Aorta (tissue), 5 donors: ENCODE results near the gene PARD3. TPM values are rescaled to one million over a fixed set of nuclear protein-coding genes. Genes with fewer than 3 reads are reported as not detected.

ENCODE experiments used
- ATAC-seq: fragments of 200-7000 bp; cut with Tn5 transposase; one replicate; pipeline ENCODE4 v1.9.1; 2022; ENCODE audit warnings: moderate library complexity; ENCODE audit not compliant: low FRiP score
- DNase-seq, 2 donors: peaks; one replicate each; pipeline ENCODE4 v3.0.0-alpha.2; 2020
- H3K27ac ChIP-seq, 2 donors: one replicate each; pipeline ENCODE4 v1.5.1; 2013; ENCODE audit warnings: low read length in 2 of 2, mild to moderate bottlenecking in 2 of 2, moderate library complexity in 2 of 2, control low read depth in 1 of 2, inconsistent platforms in 1 of 2, low read depth in 1 of 2
- H3K27me3 ChIP-seq, 2 donors: one replicate each; pipeline ENCODE4 v1.6.1; 2013; ENCODE audit warnings: control low read depth in 1 of 2, low read length in 1 of 2, mild to moderate bottlenecking in 1 of 2, moderate library complexity in 1 of 2; ENCODE audit not compliant: insufficient read depth in 2 of 2, control insufficient read depth in 1 of 2
- H3K36me3 ChIP-seq, 2 donors: one replicate each; pipeline ENCODE4 v1.6.1; 2013; ENCODE audit warnings: control low read depth in 1 of 2, low read length in 1 of 2, mild to moderate bottlenecking in 1 of 2; ENCODE audit not compliant: insufficient read depth in 2 of 2, control insufficient read depth in 1 of 2
- H3K4me1 ChIP-seq, 2 donors: one replicate each; pipeline ENCODE4 v1.6.1; 2013; ENCODE audit warnings: low read length in 2 of 2, control low read depth in 1 of 2, mild to moderate bottlenecking in 1 of 2, moderate library complexity in 1 of 2; ENCODE audit not compliant: insufficient read depth in 2 of 2, control insufficient read depth in 1 of 2
- H3K4me3 ChIP-seq, 2 donors: one replicate each; pipeline ENCODE4 v1.5.1; 2013; ENCODE audit warnings: low read length in 2 of 2, control low read depth in 1 of 2, mild to moderate bottlenecking in 1 of 2
- H3K9me3 ChIP-seq: one replicate; pipeline ENCODE4 v1.6.1; 2013; ENCODE audit warnings: mild to moderate bottlenecking, low read length; ENCODE audit not compliant: control insufficient read depth
- WGBS, 2 donors: extraction: QIAGEN DNeasy Blood & Tissue Kit; methylation state at CpG; one replicate each; pipeline ENCODE4 v1.1.7; 2013; 5-methylcytosine and 5-hydroxymethylcytosine counted together
- intact Hi-C, 2 donors: fragments of 100-400 bp; cut with DNase I; formaldehyde crosslinking; loops; one replicate each; pipeline versions ENCODE4 v1.14.2 to v1.15.0; 2022
- polyA plus RNA-seq, 2 donors: library from polyadenylated mRNA; stranded (reverse); fragments of 200-250 nt; gene quantifications; one replicate each; pipeline ENCODE4 v1.2.3, GENCODE V29; 2013
- total RNA-seq, 2 donors: library from RNA; stranded (reverse); fragmentation: NEBNext Ultra II Directional; extraction: Animal tissue kit (Norgen Biotek cat#: 25700); gene quantifications; one replicate each; pipeline ENCODE4 v1.2.1, GENCODE V29; 2021
- donor health status: healthy with polysubstance abuse.
- donor health status: Bipolar disorder and iron deficiency.
- donor health status: DM: no; HTN: no; CAD: no.
- donor health status: DM: no; HTN: no; CAD: no.
- donor health status: DM: yes; HTN: yes; CAD: no.

The PARD3 gene
- total and polyA plus RNA-seq, 4 donors = 6.4 to 33.0 (median 28.7) TPM

- WGBS, 2 donors = 36 to 37% methylated on average over 5 of the region's 5 CpGs
- DNase-seq (no peak), ATAC-seq (no peak)
- Histone ChIP-seq H3K27ac (no peak overlapping the region), H3K27me3 (no peaks in the 10 kb centered on the region), H3K9me3 (no peaks in the 10 kb centered on the region), H3K36me3 (no peaks in the 10 kb centered on the region), H3K4me1 (peaks cover 0 to 3% of the 10 kb centered on the region in 2 donors), H3K4me3 (no peak overlapping the region)
- intact Hi-C loops = no loop called here
These were observed 74.8 kb downstream of the PARD3 start for GRCh38 chr10:34740321-34740720.

DNA sequence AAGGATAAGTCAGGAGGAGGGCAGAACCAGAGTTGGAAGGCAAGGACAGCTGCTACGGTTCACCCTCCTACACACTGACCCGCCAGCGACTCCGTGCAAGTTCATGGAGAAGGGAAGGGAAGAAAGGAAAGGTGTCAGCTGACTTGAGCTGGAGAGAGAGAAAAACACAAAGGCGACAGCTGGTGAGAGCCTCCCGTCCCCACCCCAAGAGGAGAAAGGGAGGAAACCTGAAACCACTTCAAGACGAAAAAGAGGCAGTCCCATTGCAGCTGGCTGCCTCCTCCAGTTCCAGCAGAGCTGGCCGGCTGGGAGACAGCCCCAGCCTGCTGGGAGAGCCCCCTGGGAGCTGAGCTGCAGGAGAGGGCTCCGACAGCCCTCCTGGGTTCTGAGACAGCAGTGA, 75.2 kb downstream of the PARD3 start:
- DNase-seq = no peak
- no peaks in the 10 kb centered on the region for H3K27me3 ChIP-seq
- 2 to 4% methylated on average over 9 of the region's 9 CpGs for WGBS, 2 donors
- H3K4me3 ChIP-seq = no peak overlapping the region
- peaks cover 0 to 3% of the 10 kb centered on the region in 2 donors for H3K4me1 ChIP-seq
- peak; percentile 66 for ATAC-seq
- intact Hi-C loops = no loop called here
- H3K36me3 ChIP-seq = no peaks in the 10 kb centered on the region
- no peak overlapping the region for H3K27ac ChIP-seq
- H3K9me3 ChIP-seq = no peaks in the 10 kb centered on the region

DNA sequence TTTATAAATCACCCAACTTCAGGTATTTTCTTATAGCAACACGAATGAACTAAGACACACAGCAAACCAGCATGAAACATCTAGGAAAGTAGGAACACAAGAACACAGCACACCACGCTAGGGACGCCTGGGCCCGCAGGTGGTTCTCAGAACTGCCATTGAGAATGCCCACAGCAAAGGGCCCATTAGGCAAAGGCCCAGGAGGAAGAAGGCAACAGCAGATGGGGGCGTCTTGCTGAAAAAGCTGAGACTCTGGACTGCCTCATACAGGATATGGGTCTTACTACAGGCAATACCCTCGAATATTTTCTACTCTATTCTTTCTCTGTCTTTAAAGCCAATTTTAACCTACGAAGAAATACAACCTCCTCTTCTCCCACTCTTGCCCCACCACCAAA, 77.3 kb downstream of the PARD3 start:
- Histone ChIP-seq H3K4me1 (peaks cover 0 to 1% of the 10 kb centered on the region in 2 donors), H3K36me3 (no peaks in the 10 kb centered on the region), H3K27ac (no peak overlapping the region), H3K27me3 (no peaks in the 10 kb centered on the region), H3K9me3 (no peaks in the 10 kb centered on the region), H3K4me3 (no peak overlapping the region)
- intact Hi-C loops = no loop called here
- WGBS, 2 donors = 94 to 95% methylated on average over 7 of the region's 7 CpGs
- ATAC-seq (no peak), DNase-seq (no peak)

DNA sequence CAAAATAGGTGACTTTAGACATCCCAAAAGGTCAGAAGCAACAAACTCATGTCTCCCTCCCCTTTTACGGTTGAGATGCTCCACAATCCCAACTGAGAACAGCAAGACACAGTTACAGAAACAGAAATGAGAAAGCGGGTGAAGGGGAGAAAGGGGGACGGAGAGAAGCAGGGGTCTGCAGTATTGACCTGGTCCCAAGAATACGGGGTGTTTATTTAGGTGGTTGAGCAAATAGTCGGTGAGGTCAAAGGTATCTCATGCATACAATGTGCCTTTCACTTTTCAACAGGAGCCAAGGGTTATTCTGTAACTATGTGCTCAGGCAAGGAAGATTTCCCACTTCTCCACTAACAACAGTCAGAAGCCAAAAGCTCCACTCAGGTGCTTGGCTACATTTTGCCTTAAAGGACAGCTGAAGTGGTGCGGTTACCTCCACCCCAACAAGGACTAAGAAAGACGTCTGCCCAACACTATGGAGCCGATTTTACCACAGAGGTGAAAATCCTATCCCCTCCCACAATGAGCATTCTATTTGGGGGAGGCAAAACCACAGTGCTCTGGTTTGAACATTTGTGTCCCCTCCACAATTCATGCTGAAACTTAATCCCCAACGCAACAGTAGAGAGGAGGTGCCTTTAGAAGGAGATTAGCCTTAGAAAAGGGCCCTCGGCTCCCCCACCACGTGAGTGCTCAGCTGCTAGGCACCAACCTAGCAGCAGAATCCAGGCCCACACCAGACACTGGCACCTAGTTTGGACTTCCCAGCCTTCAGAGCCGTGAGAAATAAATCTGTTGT, 77.9 kb downstream of the PARD3 start:
- intact Hi-C loops = no loop called here
- Histone ChIP-seq H3K27me3 (no peaks in the 10 kb centered on the region), H3K27ac (no peak overlapping the region), H3K4me1 (peaks cover 0 to 2% of the 10 kb centered on the region in 2 donors), H3K36me3 (no peaks in the 10 kb centered on the region), H3K9me3 (no peaks in the 10 kb centered on the region), H3K4me3 (no peak overlapping the region)
- ATAC-seq (no peak), DNase-seq (no peak)
- 89 to 92% methylated on average over 12 of the region's 12 CpGs for WGBS, 2 donors

- H3K4me3 ChIP-seq = no peak overlapping the region
- ATAC-seq (no peak), DNase-seq (no peak)
- no peaks in the 10 kb centered on the region for H3K27me3 ChIP-seq
- H3K36me3 ChIP-seq = no peaks in the 10 kb centered on the region
- no peaks in the 10 kb centered on the region for H3K9me3 ChIP-seq
- no peak overlapping the region for H3K27ac ChIP-seq
- peaks cover 0 to 2% of the 10 kb centered on the region in 2 donors for H3K4me1 ChIP-seq
- 90 to 95% methylated on average over 3 of the region's 3 CpGs for WGBS, 2 donors
- intact Hi-C loops = no loop called here
These were observed 80.2 kb downstream of the PARD3 start for GRCh38 chr10:34734918-34735317.

GRCh38 chr10:34732926-34733325, 82.2 kb downstream of the PARD3 start:
- no peaks in the 10 kb centered on the region for H3K36me3 ChIP-seq
- peaks cover 0 to 2% of the 10 kb centered on the region in 2 donors for H3K4me1 ChIP-seq
- DNase-seq (no peak), ATAC-seq (no peak)
- WGBS, 2 donors = 85 to 89% methylated on average over 4 of the region's 4 CpGs
- intact Hi-C loops = no loop called here
- H3K27me3 ChIP-seq = no peaks in the 10 kb centered on the region
- no peak overlapping the region for H3K27ac ChIP-seq
- no peaks in the 10 kb centered on the region for H3K9me3 ChIP-seq
- no peak overlapping the region for H3K4me3 ChIP-seq

GRCh38 chr10:34731885-34732701, 83.0 kb downstream of the PARD3 start:
- H3K9me3 ChIP-seq = no peaks in the 10 kb centered on the region
- no peak for DNase-seq
- H3K27ac ChIP-seq = no peak overlapping the region
- H3K36me3 ChIP-seq = no peaks in the 10 kb centered on the region
- intact Hi-C loops = no loop called here
- H3K27me3 ChIP-seq = no peaks in the 10 kb centered on the region
- H3K4me1 ChIP-seq = peaks cover 0 to 2% of the 10 kb centered on the region in 2 donors
- no peak for ATAC-seq
- 37 to 40% methylated on average over 7 of the region's 7 CpGs for whole genome bisulfite sequencing, 2 donors
- no peak overlapping the region for H3K4me3 ChIP-seq

DNA sequence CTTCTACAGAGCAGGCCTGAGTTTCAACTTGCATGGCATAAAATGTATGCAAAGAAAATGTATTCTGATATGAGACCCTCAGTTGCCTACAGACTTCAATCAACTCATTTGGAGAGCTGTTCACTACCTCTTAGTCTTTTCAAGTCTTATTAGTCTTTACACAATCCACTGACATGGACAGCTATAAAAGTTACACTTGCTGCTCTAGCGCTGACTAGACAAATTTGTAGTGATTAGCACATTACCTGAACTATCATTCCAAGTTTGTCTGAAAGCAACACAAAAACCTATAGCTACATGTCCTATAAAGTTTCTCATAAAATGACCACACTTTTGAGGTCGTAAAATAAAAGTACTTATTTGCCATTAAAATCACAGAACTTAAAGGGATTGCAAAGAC, 83.9 kb downstream of the PARD3 start:
- no peaks in the 10 kb centered on the region for H3K9me3 ChIP-seq
- intact Hi-C loops = no loop called here
- WGBS, 2 donors = 88% methylated on average over 2 of the region's 2 CpGs
- H3K4me1 ChIP-seq = peaks cover 0 to 2% of the 10 kb centered on the region in 2 donors
- no peaks in the 10 kb centered on the region for H3K27me3 ChIP-seq
- H3K27ac ChIP-seq = no peak overlapping the region
- no peaks in the 10 kb centered on the region for H3K36me3 ChIP-seq
- H3K4me3 ChIP-seq = no peak overlapping the region
- ATAC-seq (no peak), DNase-seq (no peak)
